NCI-H2081 treated with DMSO at 0.1 percent for 48 hours (cell line): Measurements from ENCODE around the gene SCD.

Experiments used
- DNase-seq: peaks from one replicate; lab custom pipeline; 2025; lab: John Stamatoyannopoulos, UW

SCD gene

GRCh38 chr10:100401631-100402328, 54.7 kb downstream of the SCD start:
- DNase-seq = no peak

GRCh38 chr10:100403734-100404133, 56.7 kb downstream of the SCD start:
- no peak for DNase-seq

- no peak for DNase-seq
These were observed 66.1 kb downstream of the SCD start for GRCh38 chr10:100413173-100413572.
